ENCODE data around the gene RBM27.
"Not testable (repeated sequence)": the region's sequence is repeated elsewhere in the genome, so short reads cannot be mapped to it uniquely, and the experiment has no call there.

The RBM27 gene

DNA sequence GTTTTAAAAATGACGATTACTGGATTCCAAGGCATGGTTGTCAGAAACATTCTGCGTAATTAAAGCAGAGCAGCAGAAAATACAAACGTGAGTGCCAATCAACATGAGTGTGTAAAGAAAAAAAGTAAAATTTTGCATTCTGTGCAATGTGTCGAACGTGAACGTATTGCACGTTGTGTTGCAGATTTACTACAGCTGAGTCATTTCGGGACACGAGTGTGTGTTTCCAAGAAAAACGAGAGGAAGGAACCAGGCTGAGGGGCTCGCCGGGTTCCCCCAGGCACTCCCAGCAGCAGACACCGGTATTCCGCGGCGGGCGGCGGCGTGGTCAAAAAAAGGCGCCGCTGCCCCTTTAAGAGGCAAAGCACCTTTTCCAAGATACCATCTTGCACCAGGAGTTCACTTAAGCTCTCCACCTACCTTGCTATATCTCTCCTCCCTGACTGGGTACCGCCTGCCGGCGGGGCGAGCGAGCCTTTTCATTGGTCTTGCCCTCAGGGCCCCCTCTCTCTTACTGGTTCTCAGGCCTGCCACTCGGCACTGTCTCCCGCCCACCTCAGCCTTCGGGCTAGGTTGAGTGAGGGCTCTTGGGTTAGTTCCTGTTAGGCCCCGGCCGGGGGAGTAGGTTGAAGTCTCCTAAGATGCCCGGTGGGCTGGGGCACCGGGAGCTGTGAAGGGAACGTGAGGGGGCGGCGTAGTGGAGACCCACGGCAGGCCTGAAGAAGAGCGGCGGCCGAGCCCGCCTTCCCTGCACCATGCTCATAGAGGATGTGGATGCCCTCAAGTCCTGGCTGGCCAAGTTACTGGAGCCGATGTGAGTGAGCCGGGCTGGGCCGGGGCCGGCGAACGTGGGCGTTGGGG lies at the start of gene RBM27:
TSS of gene RBM27 (plus strand) at position 595 of the 861 bp plus-strand sequence. CDS start at position 756, 161 bp downstream.
- DNase-seq = peak; percentile 96

DNA sequence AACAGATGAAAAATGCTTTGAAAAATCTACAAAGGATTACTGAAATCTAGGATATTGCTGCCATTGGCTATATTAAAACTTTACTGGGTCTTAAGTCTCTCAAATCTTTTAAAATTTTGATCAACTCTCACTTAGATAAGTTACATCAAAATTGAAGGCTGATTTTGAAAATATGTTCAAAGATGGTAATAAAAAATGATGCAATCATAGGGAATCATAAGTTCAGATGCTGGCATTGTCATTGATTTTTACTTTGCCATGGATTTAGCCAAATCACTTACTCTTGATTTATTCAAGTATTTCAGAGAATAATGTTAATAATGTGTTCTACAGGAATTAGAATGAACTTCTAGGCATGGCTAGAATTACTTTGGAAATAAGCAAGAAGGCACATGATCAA lies 45.1 kb upstream of the RBM27 start:
- no peak for DNase-seq

GRCh38 chr5:146164382-146164781 lies 39.0 kb upstream of the RBM27 start:
- no peak for DNase-seq

DNA sequence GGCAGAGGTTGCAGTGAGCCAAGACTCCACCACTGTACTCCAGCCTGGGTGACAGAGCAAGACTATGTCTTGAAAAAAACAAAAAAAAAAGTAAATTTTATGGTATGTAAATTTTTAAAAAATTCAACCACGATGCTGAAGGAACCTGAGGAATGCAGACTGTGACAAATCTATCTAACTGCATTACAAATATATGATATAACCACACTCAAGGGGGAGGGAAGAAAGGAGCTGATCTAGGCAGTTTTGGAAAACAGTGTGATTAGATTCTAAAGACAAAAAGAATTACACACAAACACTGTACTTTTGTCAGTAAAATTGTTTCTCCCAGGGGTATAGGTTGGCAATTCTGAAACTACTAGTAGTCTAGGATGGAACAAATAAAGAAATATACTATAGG lies 37.9 kb upstream of the RBM27 start:
- DNase-seq = no peak

DNA sequence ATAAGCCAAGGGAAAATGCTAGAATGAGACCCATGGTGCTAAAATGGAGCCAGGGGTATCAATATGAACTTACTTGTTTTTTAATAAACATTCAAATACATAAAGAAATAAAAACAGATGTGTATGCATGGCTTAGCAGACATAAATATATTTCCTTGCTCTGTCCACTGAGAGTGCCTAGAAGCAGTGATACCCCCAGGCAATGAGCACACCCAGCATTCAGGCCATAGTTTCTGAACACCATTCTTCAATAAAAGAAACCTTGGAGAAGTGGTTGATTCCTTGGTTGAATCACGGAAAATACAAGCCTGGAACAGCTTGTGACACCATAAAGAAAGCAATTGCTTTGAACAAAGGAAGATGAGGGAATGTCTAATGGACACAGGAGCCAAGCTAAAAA lies 37.5 kb upstream of the RBM27 start:
- DNase-seq = no peak

GRCh38 chr5:146169076-146169475 lies 34.3 kb upstream of the RBM27 start:
- no peak for DNase-seq

DNA sequence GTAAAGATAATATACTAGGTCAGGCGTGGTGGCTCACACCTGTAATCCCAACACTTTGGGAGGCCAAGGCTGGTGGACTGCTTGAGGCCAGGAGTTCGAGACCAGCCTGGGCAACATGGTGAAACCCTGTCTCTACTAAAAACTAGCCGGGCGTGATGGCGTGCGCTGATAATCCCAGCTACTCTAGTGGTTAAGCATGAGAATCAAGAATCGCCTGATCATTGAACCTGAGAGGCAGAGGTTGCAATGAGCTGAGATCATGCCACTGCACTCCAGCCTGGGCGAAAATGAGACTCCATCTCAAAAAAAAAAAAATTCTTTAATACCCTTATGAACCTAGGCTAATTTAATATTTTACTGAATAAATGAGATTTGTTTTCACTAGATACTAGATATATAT lies 30.4 kb upstream of the RBM27 start:
- DNase-seq = not testable (repeated sequence)

- no peak for DNase-seq
Observed at GRCh38 chr5:146173597-146173996, 29.8 kb upstream of the RBM27 start.

DNA sequence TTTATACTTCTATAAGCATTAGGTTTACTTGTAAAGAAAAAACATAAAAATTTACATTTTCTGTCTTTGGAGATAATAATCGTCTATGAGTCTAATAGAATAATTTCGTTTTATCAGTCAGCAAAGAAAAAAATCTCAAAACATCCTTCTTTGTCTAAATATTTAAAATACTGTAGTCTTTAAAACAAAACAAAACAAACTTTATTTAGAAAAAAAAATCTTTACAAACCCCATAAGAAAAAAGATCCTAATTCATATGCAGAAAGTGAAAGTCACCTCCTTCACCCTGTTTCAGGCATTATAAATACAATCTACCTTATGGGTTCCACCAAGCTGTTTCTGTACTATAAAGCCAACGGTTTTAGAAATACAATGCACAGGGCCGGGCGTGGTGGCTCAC lies 26.6 kb upstream of the RBM27 start:
- no peak for DNase-seq

GRCh38 chr5:146179696-146180095 lies 23.7 kb upstream of the RBM27 start:
- DNase-seq = no peak

GRCh38 chr5:146183403-146183802 lies 20.0 kb upstream of the RBM27 start:
- not testable (repeated sequence) for DNase-seq

- no peak for DNase-seq
Observed at GRCh38 chr5:146185161-146185560, 18.2 kb upstream of the RBM27 start.

DNA sequence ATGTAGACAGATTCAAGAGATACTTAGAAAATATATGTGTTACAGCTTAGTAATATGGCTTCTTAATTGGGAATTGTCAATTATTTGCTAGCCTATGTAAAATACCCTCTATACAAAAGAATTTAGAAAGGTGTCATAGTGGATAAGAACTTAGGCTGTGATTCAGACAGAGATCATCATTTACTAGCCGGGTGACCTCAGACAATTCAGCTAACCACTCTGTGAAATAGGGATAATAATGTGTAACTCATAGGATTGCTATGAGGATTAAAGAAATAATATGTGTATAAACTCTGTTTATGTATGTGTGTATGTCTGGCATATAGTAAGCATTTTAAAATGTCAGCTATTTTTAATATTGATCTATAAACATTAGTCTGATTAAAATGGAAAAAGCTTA lies 15.0 kb upstream of the RBM27 start:
- DNase-seq = no peak

GRCh38 chr5:146192571-146193043 lies 10.8 kb upstream of the RBM27 start:
- no peak for DNase-seq

- no peak for DNase-seq
Observed at GRCh38 chr5:146193285-146193684, 10.1 kb upstream of the RBM27 start.

DNA sequence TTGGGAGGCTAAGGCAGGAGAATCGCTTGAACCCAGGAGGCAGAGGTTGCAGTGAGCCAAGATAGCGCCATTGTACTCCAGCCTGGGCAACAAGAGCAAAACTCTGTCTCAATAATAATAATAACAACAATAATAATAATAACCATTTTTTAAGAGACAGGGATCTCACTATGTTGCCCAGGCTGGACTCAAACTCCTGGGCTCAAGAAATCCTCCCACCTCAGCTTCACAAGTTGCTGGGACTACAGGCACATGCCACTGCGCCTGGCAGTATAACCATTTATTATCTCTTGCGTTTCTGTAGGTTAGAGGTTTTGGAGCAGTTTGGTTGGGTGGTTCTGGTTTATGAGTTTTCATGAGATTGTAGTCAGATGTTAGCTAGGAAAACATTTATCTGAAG lies 8.4 kb upstream of the RBM27 start:
- not testable (repeated sequence) for DNase-seq

- no peak for DNase-seq
Observed at GRCh38 chr5:146196459-146197048, 6.9 kb upstream of the RBM27 start.

GRCh38 chr5:146199176-146199815 lies 4.1 kb upstream of the RBM27 start:
- no peak for DNase-seq

- DNase-seq = not testable (repeated sequence)
Observed at GRCh38 chr5:146201795-146202194, 1.6 kb upstream of the RBM27 start.

GRCh38 chr5:146203872-146204192 lies 427 bp downstream of the RBM27 start:
- DNase-seq = no peak

GRCh38 chr5:146205499-146206202 lies 2.2 kb downstream of the RBM27 start:
- no peak for DNase-seq

- DNase-seq = no peak
Observed at GRCh38 chr5:146206257-146206656, 2.9 kb downstream of the RBM27 start.

- no peak for DNase-seq
Observed at GRCh38 chr5:146208916-146209522, 5.6 kb downstream of the RBM27 start.
